ENCODE data around the gene ATP8A2.
"Not testable (repeated sequence)": the region's sequence is repeated elsewhere in the genome, so short reads cannot be mapped to it uniquely, and the experiment has no call there.

The ATP8A2 gene

GRCh38 chr13:25494698-25495411 lies 123.1 kb downstream of the ATP8A2 start:
- Histone ChIP-seq H3K9ac (ENCODE audit: low read depth, low read length) (no peak overlapping the region), H3K4me1 (ENCODE audit: insufficient read depth, low read length) (no peaks in the 10 kb centered on the region), H3K9me3 (ENCODE audit: insufficient read depth, low read depth, low read length) (no peaks in the 10 kb centered on the region), H3K27ac (ENCODE audit: low read depth, low read length) (no peak overlapping the region), H3K36me3 (ENCODE audit: insufficient read depth, low read length) (no peaks in the 10 kb centered on the region), H3K27me3 (ENCODE audit: insufficient read depth, low read length) (no peaks in the 10 kb centered on the region), H3K4me3 (ENCODE audit: low read length) (no peak overlapping the region)
- 71% methylated on average over 8 of the region's 9 CpGs for WGBS

GRCh38 chr13:25501231-25501630 lies 129.5 kb downstream of the ATP8A2 start:
- 94% methylated on average over 2 of the region's 3 CpGs for WGBS
- no peaks in the 10 kb centered on the region for H3K27me3 ChIP-seq (ENCODE audit: insufficient read depth, low read length)
- no peak overlapping the region for H3K27ac ChIP-seq (ENCODE audit: low read depth, low read length)
- H3K36me3 ChIP-seq (ENCODE audit: insufficient read depth, low read length), result no peaks in the 10 kb centered on the region
- no peaks in the 10 kb centered on the region for H3K9me3 ChIP-seq (ENCODE audit: insufficient read depth, low read depth, low read length)
- no peak overlapping the region for H3K4me3 ChIP-seq (ENCODE audit: low read length)
- no peaks in the 10 kb centered on the region for H3K4me1 ChIP-seq (ENCODE audit: insufficient read depth, low read length)
- no peak overlapping the region for H3K9ac ChIP-seq (ENCODE audit: low read depth, low read length)

DNA sequence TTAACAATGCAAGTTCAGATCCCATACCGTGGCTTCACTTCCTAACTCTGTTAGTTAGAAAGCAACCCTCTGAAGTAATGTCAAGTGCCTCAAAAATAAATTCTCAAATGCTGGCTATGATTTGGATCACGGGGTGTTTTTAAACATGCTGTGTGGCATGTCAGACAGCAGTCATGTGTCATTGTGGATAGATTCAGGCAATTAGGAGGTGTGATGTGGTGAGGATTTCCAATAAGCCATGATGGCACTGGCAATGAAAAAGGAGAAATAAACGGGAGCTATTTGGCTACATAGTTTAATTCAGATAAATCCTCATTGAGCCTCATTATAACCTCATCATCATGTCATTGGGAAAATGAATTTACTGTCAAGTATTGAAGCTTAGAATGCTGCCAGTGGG lies 130.3 kb downstream of the ATP8A2 start:
- Histone ChIP-seq H3K4me3 (ENCODE audit: low read length) (no peak overlapping the region), H3K36me3 (ENCODE audit: insufficient read depth, low read length) (no peaks in the 10 kb centered on the region), H3K27ac (ENCODE audit: low read depth, low read length) (no peak overlapping the region), H3K27me3 (ENCODE audit: insufficient read depth, low read length) (no peaks in the 10 kb centered on the region), H3K9ac (ENCODE audit: low read depth, low read length) (no peak overlapping the region), H3K4me1 (ENCODE audit: insufficient read depth, low read length) (no peaks in the 10 kb centered on the region), H3K9me3 (ENCODE audit: insufficient read depth, low read depth, low read length) (no peaks in the 10 kb centered on the region)
- WGBS, result 89% methylated on average over 2 of the region's 3 CpGs

DNA sequence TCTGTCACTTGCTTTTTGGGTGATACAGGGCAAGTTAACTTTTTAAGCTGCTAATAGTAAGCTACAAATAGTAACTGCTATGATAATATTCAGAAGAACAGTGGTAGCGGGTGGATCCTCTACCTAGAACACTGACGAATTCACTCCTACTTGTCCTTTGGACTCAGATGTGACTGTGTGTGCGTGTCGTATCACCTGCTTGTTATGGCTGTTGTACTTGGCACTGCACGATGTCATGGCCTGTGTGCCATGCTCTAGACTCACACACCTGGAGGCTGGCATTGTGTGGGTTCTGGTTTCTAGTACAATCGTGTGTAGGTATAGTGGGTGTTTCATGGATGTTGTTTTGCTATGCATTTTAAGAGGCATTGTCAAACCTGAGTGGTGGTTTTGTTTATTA lies 130.8 kb downstream of the ATP8A2 start:
- 79% methylated on average over 6 of the region's 6 CpGs for WGBS
- no peaks in the 10 kb centered on the region for H3K4me1 ChIP-seq (ENCODE audit: insufficient read depth, low read length)

DNA sequence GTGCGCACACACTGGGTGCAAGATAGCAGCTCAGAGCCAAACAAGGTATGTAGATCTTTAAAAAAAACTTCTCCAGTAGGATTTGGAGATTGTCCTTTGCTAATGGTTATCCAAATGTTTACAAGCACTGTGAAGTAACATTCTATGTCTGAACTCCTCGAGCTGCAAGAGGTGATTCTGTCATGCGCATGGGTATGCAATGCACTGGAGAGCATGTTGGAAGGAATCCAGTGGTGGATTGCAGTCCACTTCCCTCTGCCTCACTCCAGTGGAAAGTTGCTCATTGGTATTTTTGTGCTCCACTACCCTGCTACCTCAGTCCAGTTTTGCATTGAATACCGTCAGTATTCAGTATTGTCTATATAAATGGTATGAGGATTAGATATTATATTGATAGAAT lies 132.1 kb downstream of the ATP8A2 start:
- 95% methylated on average over 4 of the region's 4 CpGs for WGBS
- no peaks in the 10 kb centered on the region for H3K27me3 ChIP-seq (ENCODE audit: insufficient read depth, low read length)

More for the DNA sequence above, 130.8 kb downstream of the ATP8A2 start:
- Histone ChIP-seq H3K9ac (ENCODE audit: low read depth, low read length) (no peak overlapping the region), H3K36me3 (ENCODE audit: insufficient read depth, low read length) (no peaks in the 10 kb centered on the region), H3K9me3 (ENCODE audit: insufficient read depth, low read depth, low read length) (no peaks in the 10 kb centered on the region), H3K4me3 (ENCODE audit: low read length) (no peak overlapping the region), H3K27ac (ENCODE audit: low read depth, low read length) (no peak overlapping the region), H3K27me3 (ENCODE audit: insufficient read depth, low read length) (no peaks in the 10 kb centered on the region)

GRCh38 chr13:25507841-25508240 lies 136.1 kb downstream of the ATP8A2 start:
- no peak overlapping the region for H3K9ac ChIP-seq (ENCODE audit: low read depth, low read length)
- H3K27ac ChIP-seq (ENCODE audit: low read depth, low read length), result no peak overlapping the region
- H3K4me3 ChIP-seq (ENCODE audit: low read length), result no peak overlapping the region
- 86% methylated on average over 1 of the region's 1 CpG for WGBS
- H3K9me3 ChIP-seq (ENCODE audit: insufficient read depth, low read depth, low read length), result peaks cover 10% of the 10 kb centered on the region; the same call in 1 of the 2 replicates
- H3K27me3 ChIP-seq (ENCODE audit: insufficient read depth, low read length), result no peaks in the 10 kb centered on the region
- H3K36me3 ChIP-seq (ENCODE audit: insufficient read depth, low read length), result no peaks in the 10 kb centered on the region
- no peaks in the 10 kb centered on the region for H3K4me1 ChIP-seq (ENCODE audit: insufficient read depth, low read length)

More for the DNA sequence above, 132.1 kb downstream of the ATP8A2 start:
- Histone ChIP-seq H3K27ac (ENCODE audit: low read depth, low read length) (no peak overlapping the region), H3K9me3 (ENCODE audit: insufficient read depth, low read depth, low read length) (no peaks in the 10 kb centered on the region), H3K4me3 (ENCODE audit: low read length) (no peak overlapping the region), H3K36me3 (ENCODE audit: insufficient read depth, low read length) (no peaks in the 10 kb centered on the region), H3K9ac (ENCODE audit: low read depth, low read length) (no peak overlapping the region), H3K4me1 (ENCODE audit: insufficient read depth, low read length) (no peaks in the 10 kb centered on the region)

DNA sequence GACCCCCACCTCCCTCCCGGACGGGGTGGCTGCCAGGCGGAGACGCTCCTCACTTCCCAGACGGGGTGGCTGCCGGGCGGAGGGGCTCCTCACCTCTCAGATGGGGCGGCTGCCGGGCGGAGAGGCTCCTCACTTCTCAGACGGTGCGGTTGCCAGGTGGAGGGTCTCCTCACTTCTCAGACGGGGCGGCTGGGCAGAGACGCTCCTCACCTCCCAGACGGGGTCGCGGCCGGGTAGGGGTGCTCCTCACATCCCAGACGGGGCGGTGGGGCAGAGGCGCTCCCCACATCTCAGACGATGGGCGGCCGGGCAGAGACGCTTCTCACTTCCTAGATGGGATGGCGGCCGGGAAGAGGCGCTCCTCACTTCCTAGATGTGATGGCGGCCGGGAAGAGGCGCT lies 141.3 kb downstream of the ATP8A2 start:
- not testable (repeated sequence) for H3K27me3 ChIP-seq (ENCODE audit: insufficient read depth, low read length); H3K27ac ChIP-seq (ENCODE audit: low read depth, low read length)
- 96% methylated on average over 32 of the region's 32 CpGs for WGBS

DNA sequence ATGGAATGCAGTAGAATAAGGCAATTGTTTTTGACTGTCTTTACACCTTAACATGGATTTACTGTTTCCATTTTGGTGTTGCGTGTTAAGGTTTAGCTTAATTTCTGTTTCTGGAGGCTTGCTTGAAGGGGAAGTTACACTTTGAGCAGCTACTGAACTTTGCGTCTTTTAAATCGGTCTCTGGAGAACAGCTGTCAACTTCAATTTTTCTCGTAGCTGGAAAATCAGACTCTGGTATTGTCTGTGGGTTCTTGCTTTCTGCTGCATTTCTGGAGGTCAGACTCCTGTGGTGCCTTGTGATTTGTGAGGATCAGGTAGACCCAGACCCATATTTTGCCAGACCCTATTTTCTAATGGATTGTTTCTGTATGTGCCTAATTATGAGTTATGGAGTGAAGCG lies 146.7 kb downstream of the ATP8A2 start:
- Histone ChIP-seq H3K27ac (ENCODE audit: low read depth, low read length) (no peak overlapping the region), H3K36me3 (ENCODE audit: insufficient read depth, low read length) (no peaks in the 10 kb centered on the region), H3K27me3 (ENCODE audit: insufficient read depth, low read length) (no peaks in the 10 kb centered on the region), H3K9me3 (ENCODE audit: insufficient read depth, low read depth, low read length) (no peaks in the 10 kb centered on the region; the same call in 1 of the 2 replicates), H3K4me3 (ENCODE audit: low read length) (no peak overlapping the region), H3K4me1 (ENCODE audit: insufficient read depth, low read length) (no peaks in the 10 kb centered on the region), H3K9ac (ENCODE audit: low read depth, low read length) (no peak overlapping the region)
- 96% methylated on average over 4 of the region's 5 CpGs for WGBS

More for the DNA sequence above, 141.3 kb downstream of the ATP8A2 start:
- not testable (repeated sequence) for H3K9ac ChIP-seq (ENCODE audit: low read depth, low read length); H3K4me3 ChIP-seq (ENCODE audit: low read length); H3K4me1 ChIP-seq (ENCODE audit: insufficient read depth, low read length); H3K36me3 ChIP-seq (ENCODE audit: insufficient read depth, low read length); H3K9me3 ChIP-seq (ENCODE audit: insufficient read depth, low read depth, low read length)

DNA sequence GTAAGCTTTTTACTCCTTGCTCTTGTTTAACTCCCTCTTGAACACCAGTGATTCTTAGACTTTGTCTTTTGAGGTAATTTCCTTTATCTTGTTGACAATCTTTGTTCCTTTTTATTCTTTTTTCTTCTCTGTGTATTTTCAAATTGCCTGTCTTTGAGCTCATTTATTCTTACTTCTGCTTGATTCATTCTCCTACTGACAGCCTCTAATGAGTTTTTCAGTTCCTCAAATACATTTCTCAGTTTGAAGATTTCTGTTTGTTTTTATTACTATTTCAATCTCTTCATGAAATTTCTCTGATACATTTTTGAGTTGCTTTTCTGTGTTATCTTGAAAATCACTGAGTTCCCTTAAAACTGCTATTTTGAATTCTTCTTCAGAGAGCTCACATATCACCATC lies 154.1 kb downstream of the ATP8A2 start:
- no peak overlapping the region for H3K4me3 ChIP-seq (ENCODE audit: low read length)
- no peaks in the 10 kb centered on the region for H3K4me1 ChIP-seq (ENCODE audit: insufficient read depth, low read length)
- no peak overlapping the region for H3K9ac ChIP-seq (ENCODE audit: low read depth, low read length)
- no peaks in the 10 kb centered on the region for H3K36me3 ChIP-seq (ENCODE audit: insufficient read depth, low read length)
- H3K27ac ChIP-seq (ENCODE audit: low read depth, low read length), result no peak overlapping the region
- H3K9me3 ChIP-seq (ENCODE audit: insufficient read depth, low read depth, low read length), result peaks cover 16% of the 10 kb centered on the region
- no peaks in the 10 kb centered on the region for H3K27me3 ChIP-seq (ENCODE audit: insufficient read depth, low read length)

DNA sequence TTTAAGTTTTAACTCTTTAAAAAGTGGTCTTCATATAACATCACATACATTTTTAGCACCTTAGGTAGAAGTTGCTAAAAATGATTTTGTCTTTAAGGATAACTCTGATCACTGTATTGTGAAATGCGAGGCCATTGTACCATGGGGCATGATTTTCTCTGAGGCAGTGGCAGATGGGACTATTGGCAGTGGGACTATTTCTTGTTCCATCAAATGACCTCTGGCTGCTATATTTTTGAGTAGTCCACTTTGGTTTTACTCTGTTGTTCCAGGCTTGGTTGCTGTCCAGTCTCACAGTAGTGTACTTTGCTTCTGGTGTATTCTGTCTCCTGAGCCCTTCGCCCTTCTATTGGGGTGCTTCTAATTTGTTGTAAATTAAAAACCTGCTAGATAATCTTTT lies 156.5 kb downstream of the ATP8A2 start:
- no peaks in the 10 kb centered on the region for H3K36me3 ChIP-seq (ENCODE audit: insufficient read depth, low read length)
- H3K27ac ChIP-seq (ENCODE audit: low read depth, low read length), result no peak overlapping the region
- H3K9me3 ChIP-seq (ENCODE audit: insufficient read depth, low read depth, low read length), result peaks cover 16% of the 10 kb centered on the region
- H3K27me3 ChIP-seq (ENCODE audit: insufficient read depth, low read length), result no peaks in the 10 kb centered on the region
- H3K4me3 ChIP-seq (ENCODE audit: low read length), result no peak overlapping the region
- no peaks in the 10 kb centered on the region for H3K4me1 ChIP-seq (ENCODE audit: insufficient read depth, low read length)
- 97% methylated on average over 1 of the region's 2 CpGs for WGBS
- H3K9ac ChIP-seq (ENCODE audit: low read depth, low read length), result no peak overlapping the region

DNA sequence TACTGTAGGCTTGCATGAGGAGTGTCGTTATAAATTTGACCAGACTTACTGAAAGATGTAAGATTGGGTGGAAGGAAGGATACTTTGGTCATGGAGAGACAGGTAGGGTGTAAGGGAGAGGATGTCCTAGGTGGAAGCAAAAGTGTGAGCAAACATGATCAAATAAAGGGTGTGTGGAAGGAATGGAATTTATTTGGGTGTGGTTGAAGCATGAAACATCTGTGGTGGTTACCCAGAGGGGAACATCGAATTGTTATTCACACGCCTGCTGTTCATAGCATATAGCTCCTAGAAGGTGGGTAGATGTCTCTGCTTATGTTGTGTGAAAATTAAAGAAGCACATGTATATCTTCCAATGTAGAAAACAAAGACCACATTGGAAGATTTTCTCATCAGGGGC lies 157.7 kb downstream of the ATP8A2 start:
- H3K27ac ChIP-seq (ENCODE audit: low read depth, low read length), result no peak overlapping the region
- H3K27me3 ChIP-seq (ENCODE audit: insufficient read depth, low read length), result no peaks in the 10 kb centered on the region
- H3K9ac ChIP-seq (ENCODE audit: low read depth, low read length), result no peak overlapping the region
- no peak overlapping the region for H3K4me3 ChIP-seq (ENCODE audit: low read length)
- WGBS, result 94% methylated on average over 3 of the region's 3 CpGs
- H3K9me3 ChIP-seq (ENCODE audit: insufficient read depth, low read depth, low read length), result peaks cover 13% of the 10 kb centered on the region
- H3K36me3 ChIP-seq (ENCODE audit: insufficient read depth, low read length), result no peaks in the 10 kb centered on the region
- H3K4me1 ChIP-seq (ENCODE audit: insufficient read depth, low read length), result no peaks in the 10 kb centered on the region

GRCh38 chr13:25538276-25538675 lies 166.5 kb downstream of the ATP8A2 start:
- Histone ChIP-seq H3K27ac (ENCODE audit: low read depth, low read length) (no peak overlapping the region), H3K4me1 (ENCODE audit: insufficient read depth, low read length) (no peaks in the 10 kb centered on the region), H3K9me3 (ENCODE audit: insufficient read depth, low read depth, low read length) (no peaks in the 10 kb centered on the region), H3K9ac (ENCODE audit: low read depth, low read length) (no peak overlapping the region), H3K36me3 (ENCODE audit: insufficient read depth, low read length) (no peaks in the 10 kb centered on the region), H3K4me3 (ENCODE audit: low read length) (no peak overlapping the region), H3K27me3 (ENCODE audit: insufficient read depth, low read length) (no peaks in the 10 kb centered on the region)
- 62% methylated on average over 3 of the region's 3 CpGs for WGBS
